ENCODE measurements around the gene EEF1AKMT1.

DNA sequence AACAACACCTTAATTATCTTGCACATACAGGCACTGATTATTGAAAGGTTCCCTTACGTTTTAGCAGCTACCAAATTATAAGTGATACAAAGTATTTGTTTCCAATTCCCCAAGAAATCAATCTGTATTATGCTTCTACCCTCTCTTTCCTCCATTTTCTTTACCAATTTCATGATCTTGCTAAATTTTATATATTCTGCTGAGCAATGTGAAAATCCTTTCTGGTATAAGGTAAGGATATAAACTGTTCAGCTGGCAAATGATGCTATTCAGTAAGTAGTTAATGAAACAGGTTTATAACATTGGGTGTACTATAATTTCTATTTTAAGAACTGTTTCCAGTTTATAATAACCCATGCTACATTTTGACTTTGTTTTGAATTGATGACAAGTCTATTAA is 985 bp upstream of the EEF1AKMT1 start:
- TF ChIP-seq CTCF (IDR thresholded peaks at IDR 0.05) (no peak), POLR2A (IDR thresholded peaks at IDR 0.05) (no peak)
